Cortex of kidney (tissue), 1 donor: ENCODE results near the gene TCF7L2.

Experiments
- DNase-seq: peaks from one replicate; lab custom pipeline; 2025; lab: John Stamatoyannopoulos, UW

The TCF7L2 gene

DNA sequence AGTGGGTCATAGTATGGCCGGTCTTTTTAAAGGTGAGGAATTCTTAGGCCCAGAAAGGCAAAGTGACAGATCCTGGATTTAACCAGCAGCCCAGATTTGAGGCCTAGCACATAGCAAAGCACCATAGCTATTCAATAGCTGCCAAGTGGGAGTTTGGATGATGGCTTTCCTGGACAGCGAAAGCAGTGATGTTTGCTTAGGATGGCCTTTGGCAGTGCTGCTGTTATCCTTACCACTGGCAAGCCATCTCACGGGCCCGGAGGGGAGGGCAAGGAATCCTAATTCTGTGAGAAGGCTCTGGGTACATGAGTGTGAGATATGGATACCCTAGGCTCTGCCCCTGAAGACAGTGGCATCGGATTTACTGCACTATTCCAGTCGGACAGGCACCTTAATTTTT is 50.4 kb downstream of the TCF7L2 start:
- no peak for DNase-seq

DNA sequence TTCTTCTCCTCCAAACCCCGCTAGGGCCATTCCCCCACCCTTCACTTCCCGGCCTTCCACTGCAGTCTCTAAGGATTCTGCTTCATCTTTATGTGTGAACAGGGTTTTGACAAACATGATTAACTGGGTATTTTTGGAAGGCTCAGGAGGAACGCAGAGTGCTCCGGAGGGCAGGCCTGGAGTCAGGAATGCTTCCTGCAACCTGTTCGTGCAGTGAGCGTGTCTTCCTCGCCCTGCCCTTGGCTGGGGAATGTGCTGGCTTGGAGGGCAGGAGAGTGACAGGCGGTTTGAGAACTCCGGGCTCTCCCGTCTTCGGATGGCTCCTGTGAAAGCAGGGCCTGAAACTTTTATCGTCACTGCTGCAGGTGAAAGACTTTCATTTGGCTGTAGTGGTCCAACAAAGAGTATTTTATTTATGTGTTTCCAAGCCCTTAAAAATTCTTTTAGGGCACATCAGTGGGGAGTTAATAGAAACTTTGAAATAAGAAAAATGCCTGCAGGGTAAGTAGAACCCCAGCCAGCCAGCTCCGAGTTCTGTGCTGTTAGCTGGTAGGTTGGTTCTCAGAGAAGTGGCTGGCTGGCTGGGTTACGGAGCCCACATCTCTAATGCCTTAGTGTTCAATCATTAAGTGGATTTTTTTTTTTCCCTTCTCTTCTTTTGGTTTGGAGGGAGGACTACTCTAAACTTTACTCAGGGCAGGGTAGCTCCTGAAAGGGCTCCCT is 51.0 kb downstream of the TCF7L2 start:
- DNase-seq = no peak

- DNase-seq = no peak
These were observed 51.8 kb downstream of the TCF7L2 start for GRCh38 chr10:113001599-113002448.

DNA sequence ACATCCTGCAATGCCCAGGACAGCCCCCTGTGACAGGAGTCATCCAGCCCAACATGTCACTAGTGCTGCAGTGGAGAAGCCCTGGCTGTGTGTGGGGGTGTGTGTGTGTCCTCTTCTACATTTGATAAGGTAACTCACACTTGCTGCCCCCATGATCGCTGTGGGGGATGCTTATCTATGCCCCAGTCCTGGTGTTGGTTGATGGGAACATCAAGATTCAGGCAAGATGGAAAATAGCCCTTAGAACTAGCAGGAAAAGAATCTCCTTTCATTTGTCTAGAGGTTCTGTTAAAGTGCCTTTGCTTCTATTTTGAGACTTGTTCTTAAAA is 52.4 kb downstream of the TCF7L2 start:
- no peak for DNase-seq

DNA sequence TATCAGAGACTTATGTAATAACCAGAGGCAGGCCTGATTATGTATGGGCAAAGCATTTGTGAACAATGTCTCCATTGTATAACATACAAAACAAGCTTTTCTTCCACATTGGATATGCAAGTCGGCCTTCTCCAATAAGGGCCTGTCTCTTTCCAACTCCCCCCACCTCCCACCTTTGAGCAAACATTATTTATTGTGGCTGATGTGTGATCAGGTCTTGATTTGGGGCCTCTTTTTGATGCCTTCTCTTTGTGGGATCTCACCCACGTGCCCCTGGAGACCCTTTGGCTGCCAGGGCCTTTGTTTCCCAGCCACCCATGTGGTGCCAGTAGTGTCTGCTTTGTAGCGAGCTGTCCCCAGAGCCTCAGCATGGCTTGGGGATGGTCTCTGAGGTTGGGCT is 53.0 kb downstream of the TCF7L2 start:
- DNase-seq = no peak

DNA sequence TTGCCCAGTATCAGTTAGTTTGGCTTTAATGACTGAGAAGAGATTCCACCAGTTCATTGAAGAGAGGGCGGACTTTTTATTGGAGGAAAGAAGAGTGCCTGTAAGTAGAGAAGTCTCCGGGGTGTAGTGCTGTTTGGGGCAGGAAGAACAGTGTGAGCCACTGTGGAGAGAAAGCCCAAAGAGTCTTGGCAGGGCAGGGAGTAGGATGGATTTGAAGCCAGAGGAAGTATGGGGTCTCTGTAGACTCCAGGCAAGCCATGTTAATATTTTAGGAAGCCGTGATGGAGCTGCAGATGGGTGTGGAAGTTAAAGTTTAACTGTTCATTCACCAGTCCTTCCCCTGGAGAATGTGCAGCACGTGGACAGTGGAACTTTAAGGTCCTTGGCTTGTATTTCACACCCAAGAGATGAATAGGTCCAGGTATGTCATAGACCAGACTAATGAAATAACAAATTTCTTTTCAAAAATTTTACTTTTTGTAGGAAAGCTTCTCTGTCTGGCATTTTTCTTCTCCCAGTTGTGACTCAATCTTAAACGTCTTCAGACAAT is 54.1 kb downstream of the TCF7L2 start:
- DNase-seq = no peak

GRCh38 chr10:113005380-113005779 is 55.3 kb downstream of the TCF7L2 start:
- DNase-seq = no peak

- no peak for DNase-seq
These were observed 56.8 kb downstream of the TCF7L2 start for GRCh38 chr10:113006656-113007342.

- DNase-seq = no peak
These were observed 57.3 kb downstream of the TCF7L2 start for GRCh38 chr10:113007343-113007771.

DNA sequence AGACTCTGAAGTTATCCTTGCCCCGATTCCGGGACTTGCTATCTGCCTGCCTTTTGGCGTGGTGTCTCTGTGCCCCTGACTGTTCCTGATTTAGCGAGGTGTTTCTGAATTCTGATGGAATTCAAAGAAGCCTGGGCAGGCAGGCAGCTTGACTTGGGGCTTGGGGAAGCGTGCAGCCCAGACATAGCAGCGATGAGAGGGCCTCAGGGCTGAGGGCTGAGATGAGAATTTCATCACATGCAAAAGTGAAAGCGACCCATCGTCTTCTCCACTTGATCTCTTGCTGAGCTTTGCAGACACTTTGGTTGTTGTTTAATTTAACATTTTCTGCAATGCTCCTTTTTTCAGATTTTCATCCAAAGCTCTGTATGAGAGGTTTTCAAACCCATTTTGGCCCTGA is 57.8 kb downstream of the TCF7L2 start:
- DNase-seq = no peak

DNA sequence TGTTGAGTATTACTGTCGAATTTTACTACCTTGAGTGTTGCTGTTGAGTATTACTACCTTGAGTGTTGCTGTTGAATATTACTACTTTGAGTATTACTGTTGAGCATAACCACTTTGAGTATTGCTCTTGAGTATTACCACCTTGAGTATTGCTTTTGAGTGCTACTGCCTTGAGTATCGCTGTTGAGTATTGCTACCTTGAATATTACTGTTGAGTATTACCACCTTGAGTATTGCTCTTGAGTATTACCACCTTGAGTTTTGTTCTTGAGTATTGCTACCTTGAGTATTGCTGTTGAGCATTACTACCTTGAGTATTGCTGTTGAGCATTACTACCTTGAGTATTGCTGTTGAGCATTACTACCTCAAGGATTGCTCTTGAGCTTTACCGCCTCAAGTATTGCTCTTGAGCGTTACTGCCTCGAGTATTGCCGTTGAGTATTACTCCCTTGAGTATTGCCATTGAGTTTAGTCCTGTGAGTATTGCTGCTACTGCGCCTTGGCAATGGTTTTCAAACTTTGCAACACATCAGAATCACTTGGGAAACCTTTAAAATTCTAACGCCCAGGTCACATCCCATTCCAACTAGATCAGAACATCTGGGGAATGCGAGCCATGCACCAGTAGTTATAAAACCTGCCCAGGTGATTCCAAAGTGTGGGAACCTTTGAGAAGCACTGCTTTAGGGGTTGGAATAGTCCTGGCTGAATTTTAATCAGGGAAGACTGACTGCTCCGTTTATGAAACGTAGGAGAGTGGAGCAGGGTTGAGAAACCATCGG is 61.7 kb downstream of the TCF7L2 start:
- DNase-seq = no peak

GRCh38 chr10:113015201-113015600 is 65.2 kb downstream of the TCF7L2 start:
- DNase-seq = no peak

- no peak for DNase-seq
These were observed 67.3 kb downstream of the TCF7L2 start for GRCh38 chr10:113017376-113017775.

GRCh38 chr10:113018034-113018433 is 68.0 kb downstream of the TCF7L2 start:
- no peak for DNase-seq

DNA sequence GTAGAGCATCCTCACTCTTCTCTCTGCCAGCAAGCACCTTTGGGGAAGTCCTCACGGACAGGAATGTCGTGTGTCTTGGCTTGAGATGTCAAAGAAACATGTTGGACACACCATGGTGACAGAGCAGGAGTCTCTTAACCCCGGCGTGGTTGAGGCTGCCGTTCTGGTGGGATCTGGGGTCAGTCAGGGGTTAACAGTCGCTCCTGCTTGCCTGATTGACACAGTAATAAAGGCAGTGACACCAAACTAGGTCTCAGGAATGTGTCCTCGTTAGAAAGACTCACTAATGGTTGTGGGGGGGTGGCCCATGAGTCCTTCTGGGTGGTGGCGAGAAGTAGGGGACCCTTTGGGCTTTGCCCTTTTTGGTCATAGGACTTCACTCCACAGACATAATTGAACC is 69.0 kb downstream of the TCF7L2 start:
- DNase-seq = no peak

- DNase-seq = no peak
These were observed 69.8 kb downstream of the TCF7L2 start for GRCh38 chr10:113019692-113020474.

DNA sequence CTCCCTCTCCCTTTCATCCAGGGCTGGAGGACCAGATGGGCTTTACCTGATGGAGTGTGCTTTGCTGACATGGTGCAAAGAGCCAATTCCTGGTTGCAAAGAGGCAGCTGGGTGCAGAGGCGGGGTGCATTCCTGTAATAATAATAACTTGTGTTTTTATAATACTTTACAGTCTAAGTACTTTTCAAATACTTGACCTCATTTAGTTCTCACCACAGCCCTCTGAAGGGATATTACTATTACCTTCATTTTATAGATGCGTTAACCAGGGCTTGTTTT is 70.4 kb downstream of the TCF7L2 start:
- no peak for DNase-seq

- no peak for DNase-seq
These were observed 70.8 kb downstream of the TCF7L2 start for GRCh38 chr10:113020838-113021237.

- DNase-seq = no peak
These were observed 71.4 kb downstream of the TCF7L2 start for GRCh38 chr10:113021268-113022040.

DNA sequence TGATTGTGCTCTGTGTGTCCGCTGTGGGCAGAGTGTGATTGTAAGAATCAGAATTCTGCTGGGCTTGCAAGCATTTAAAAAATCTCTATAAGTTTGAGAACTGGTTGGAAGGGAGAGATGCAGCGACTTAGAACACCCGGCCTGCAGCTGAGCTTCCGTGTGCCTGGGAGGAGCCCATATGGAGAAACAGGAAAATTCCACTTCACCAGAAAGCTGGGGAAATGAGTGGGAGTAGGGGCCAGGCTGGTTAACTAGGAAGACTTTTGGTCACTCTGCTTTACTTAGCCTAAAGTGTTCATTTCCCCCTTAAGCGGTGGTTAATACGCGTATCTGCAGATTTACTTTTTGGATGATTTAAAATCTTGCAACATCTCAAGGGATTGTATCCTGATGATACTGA is 72.2 kb downstream of the TCF7L2 start:
- DNase-seq = no peak

GRCh38 chr10:113023017-113023416 is 73.0 kb downstream of the TCF7L2 start:
- DNase-seq = no peak
